H9 (cell line): ENCODE results near the gene ISL1. TPM values are rescaled to one million over a fixed set of nuclear protein-coding genes. Genes with fewer than 3 reads are reported as not detected.

ENCODE experiments used
- DNase-seq: peaks from one replicate; pipeline ENCODE4 v3.0.0-alpha.2; 2017
- H2AFZ ChIP-seq: one replicate; pipeline ENCODE4 v1.6.1; 2013; ENCODE audit warnings: mild to moderate bottlenecking, low read length, control low read depth, moderate library complexity
- H2AK5ac ChIP-seq: 2 replicates; pipeline ENCODE4 v1.6.1; 2013; ENCODE audit warnings: low read length, control low read depth, mixed read lengths; ENCODE audit not compliant: insufficient read length
- H2BK120ac ChIP-seq: one replicate; pipeline ENCODE4 v1.6.1; 2013; ENCODE audit warnings: low read depth, mild to moderate bottlenecking, low read length, control low read depth, inconsistent platforms; ENCODE audit not compliant: poor library complexity, severe bottlenecking
- H2BK12ac ChIP-seq: 2 replicates; pipeline ENCODE4 v1.6.1; 2013; ENCODE audit warnings: low read length, control low read depth, mixed read lengths, low read depth; ENCODE audit not compliant: insufficient read length
- H2BK15ac ChIP-seq: 2 replicates; pipeline ENCODE4 v1.6.1; 2013; ENCODE audit warnings: low read depth, low read length, control low read depth
- H2BK20ac ChIP-seq: one replicate; pipeline ENCODE4 v1.6.1; 2013; ENCODE audit warnings: low read depth, mild to moderate bottlenecking, low read length, control low read depth, inconsistent platforms; ENCODE audit not compliant: poor library complexity, severe bottlenecking
- H2BK5ac ChIP-seq: 2 replicates; pipeline ENCODE4 v1.6.1; 2013; ENCODE audit warnings: low read length, control low read depth, mixed read lengths; ENCODE audit not compliant: insufficient read length
- H3K14ac ChIP-seq: 2 replicates; pipeline ENCODE4 v1.6.1; 2013; ENCODE audit warnings: low read length, control low read depth; ENCODE audit not compliant: insufficient read depth
- H3K18ac ChIP-seq: 2 replicates; pipeline ENCODE4 v1.6.1; 2013; ENCODE audit warnings: low read depth, mild to moderate bottlenecking, mixed read lengths, low read length, control low read depth; ENCODE audit not compliant: insufficient read length
- H3K23ac ChIP-seq: 2 replicates; pipeline ENCODE4 v1.6.1; 2013; ENCODE audit warnings: low read length, control low read depth, mixed read lengths, low read depth; ENCODE audit not compliant: insufficient read length
- H3K23me2 ChIP-seq: 2 replicates; pipeline ENCODE4 v1.6.1; 2013; ENCODE audit warnings: low read depth, mild to moderate bottlenecking, mixed read lengths, low read length, control low read depth; ENCODE audit not compliant: insufficient read length, poor library complexity, severe bottlenecking
- H3K27ac ChIP-seq: 2 replicates; pipeline ENCODE4 v1.5.1; 2013; ENCODE audit warnings: low read length, control low read depth, mixed read lengths, low read depth; ENCODE audit not compliant: insufficient read length
- H3K27me3 ChIP-seq: 2 replicates; pipeline ENCODE4 v1.6.1; 2013; ENCODE audit warnings: low read length, control low read depth, inconsistent platforms; ENCODE audit not compliant: insufficient read depth
- H3K4ac ChIP-seq: 2 replicates; pipeline ENCODE4 v1.6.1; 2013; ENCODE audit warnings: low read depth, mild to moderate bottlenecking, control low read depth, inconsistent platforms, low read length, moderate library complexity
- H3K4me1 ChIP-seq: 2 replicates; pipeline ENCODE4 v1.6.1; 2013; ENCODE audit warnings: low read length, control low read depth, inconsistent platforms; ENCODE audit not compliant: insufficient read depth
- H3K4me2 ChIP-seq: 2 replicates; pipeline ENCODE4 v1.6.1; 2013; ENCODE audit warnings: low read length, control low read depth, mixed read lengths; ENCODE audit not compliant: insufficient read length, insufficient read depth
- H3K56ac ChIP-seq: 2 replicates; pipeline ENCODE4 v1.6.1; 2013; ENCODE audit warnings: low read depth, mild to moderate bottlenecking, mixed read lengths, low read length, control low read depth; ENCODE audit not compliant: insufficient read length
- H3K79me1 ChIP-seq: 2 replicates; pipeline ENCODE4 v1.6.1; 2013; ENCODE audit warnings: low read depth, mild to moderate bottlenecking, moderate library complexity, low read length, control low read depth, inconsistent platforms; ENCODE audit not compliant: insufficient read depth, poor library complexity, severe bottlenecking
- H3K79me2 ChIP-seq: 2 replicates; pipeline ENCODE4 v1.6.1; 2013; ENCODE audit warnings: low read length, control low read depth, inconsistent platforms; ENCODE audit not compliant: insufficient read depth
- H3K9ac ChIP-seq: 2 replicates; pipeline ENCODE4 v1.6.1; 2013; ENCODE audit warnings: low read length, control low read depth, mixed read lengths; ENCODE audit not compliant: insufficient read length; ENCODE audit errors: extremely low read depth
- H3K9me3 ChIP-seq: one replicate; pipeline ENCODE4 v1.6.1; 2013; ENCODE audit warnings: low read depth, low read length, inconsistent platforms; ENCODE audit not compliant: control insufficient read depth
- H3T11ph ChIP-seq: one replicate; pipeline ENCODE4 v1.6.1; 2013; ENCODE audit warnings: mild to moderate bottlenecking, low read length, control low read depth, inconsistent platforms
- H4K20me1 ChIP-seq: one replicate; pipeline ENCODE4 v1.6.1; 2013; ENCODE audit not compliant: control insufficient read depth, insufficient read length, insufficient read depth
- H4K5ac ChIP-seq: 2 replicates; pipeline ENCODE4 v1.6.1; 2013; ENCODE audit warnings: low read depth, mild to moderate bottlenecking, mixed read lengths, low read length, control low read depth; ENCODE audit not compliant: insufficient read length
- H4K8ac ChIP-seq: replicated peaks from 2 replicates; pipeline ENCODE4 v1.6.1; 2013; ENCODE audit warnings: low read length, control low read depth, mixed read lengths, low read depth; ENCODE audit not compliant: insufficient read length
- H4K91ac ChIP-seq: 2 replicates; pipeline ENCODE4 v1.6.1; 2013; ENCODE audit warnings: low read depth, mild to moderate bottlenecking, moderate library complexity, mixed read lengths, low read length, control low read depth; ENCODE audit not compliant: insufficient read length
- H3K27ac Mint-ChIP-seq, 3 experiments: 2 replicates in 2 of 3; 3 replicates in 1 of 3; pipeline ENCODE4 v1.8.0; 2020 to 2021; ENCODE audit warnings: mixed read lengths in 3 of 3, mild to moderate bottlenecking in 1 of 3, moderate library complexity in 1 of 3
- H3K27me3 Mint-ChIP-seq: 2 replicates; pipeline ENCODE4 v1.8.0; 2021; ENCODE audit warnings: low read depth, mild to moderate bottlenecking, moderate library complexity, mixed read lengths
- H3K36me3 Mint-ChIP-seq, 3 experiments: 2 replicates in 2 of 3; 3 replicates in 1 of 3; pipeline ENCODE4 v1.8.0; 2020 to 2021; ENCODE audit warnings: low read depth in 3 of 3, mixed read lengths in 3 of 3; ENCODE audit not compliant: insufficient read depth in 1 of 3
- H3K4me1 Mint-ChIP-seq, 2 experiments: 2 replicates each; pipeline ENCODE4 v1.8.0; 2020; ENCODE audit warnings: mixed read lengths in 2 of 2
- H3K4me3 Mint-ChIP-seq, 2 experiments: 2 replicates in 1 of 2; 3 replicates in 1 of 2; pipeline ENCODE4 v1.8.0; 2020 to 2021; ENCODE audit warnings: mild to moderate bottlenecking in 2 of 2, mixed read lengths in 2 of 2, moderate library complexity in 1 of 2
- H3K9me3 Mint-ChIP-seq, 2 experiments: 2 replicates in 1 of 2; 3 replicates in 1 of 2; pipeline ENCODE4 v1.8.0; 2020; ENCODE audit warnings: mild to moderate bottlenecking in 2 of 2, mixed read lengths in 2 of 2, moderate library complexity in 1 of 2
- WGBS: extraction: QIAGEN DNeasy Blood & Tissue Kit; methylation state at CpG from one replicate; pipeline ENCODE4 v1.1.7; 2013; ENCODE audit warnings: missing lambda C conversion rate, low lambda C conversion rate, mixed read lengths; ENCODE audit not compliant: insufficient read length; ENCODE audit errors: extremely low coverage; 5-methylcytosine and 5-hydroxymethylcytosine counted together
- total RNA-seq: library from RNA; stranded (reverse); gene quantifications from 2 replicates; pipeline ENCODE4 v1.2.1, GENCODE V29; 2021
- TF ChIP-seq, protein P1 (sequence below): fragments of 200-600 bp; sonication (generic); conservative IDR thresholded peaks from 3 replicates; pipeline ENCODE4 v1.8.0; 2021; ENCODE audit warnings: antibody characterized with exemption, mild to moderate bottlenecking

ISL1 gene
- total RNA-seq, 1 experiment from 2014 or later, result not detected

DNA sequence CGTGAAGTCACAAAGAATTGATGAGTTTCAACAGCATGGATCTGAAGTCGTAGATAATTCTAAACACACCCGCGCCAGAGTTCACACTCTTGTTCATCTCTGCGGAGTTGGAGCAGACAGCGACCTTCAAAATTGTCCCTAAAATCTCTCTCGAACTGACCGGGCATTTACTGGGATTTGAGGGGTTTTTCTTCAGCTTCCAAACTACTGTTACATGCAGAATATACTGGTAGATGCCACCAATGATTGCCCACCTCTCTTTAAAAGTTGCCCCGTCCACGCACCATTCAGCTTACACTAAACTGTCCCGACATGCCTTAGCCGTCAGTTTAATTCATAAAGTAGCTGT is 5.2 kb upstream of the ISL1 start:
- no peaks in the 10 kb centered on the region for H4K20me1 ChIP-seq
- Mint-ChIP-seq H3K36me3 (no peaks in the 10 kb centered on the region; a peak in 1 of 7 replicates), H3K4me1 (peaks cover 47 to 65% of the 10 kb centered on the region in 2 experiments), H3K27me3 (peaks cover 99% of the 10 kb centered on the region), H3K4me3 (peak overlapping the region; percentile 61 to 78), H3K9me3 (peaks cover 0 to 5% of the 10 kb centered on the region in 2 experiments; a peak in 2 of 5 replicates), H3K27ac (no peak overlapping the region; a peak in 1 of 7 replicates)
- H2BK12ac ChIP-seq, result no peak overlapping the region
- no peak overlapping the region for H3K27ac ChIP-seq
- no peak overlapping the region for H4K8ac ChIP-seq
- no peak overlapping the region for H2BK120ac ChIP-seq
- no peak overlapping the region for H3K56ac ChIP-seq
- DNase-seq, result no peak
- no peaks in the 10 kb centered on the region for H3K79me1 ChIP-seq
- no peaks in the 10 kb centered on the region for H3K79me2 ChIP-seq
- no peak overlapping the region for H2BK5ac ChIP-seq
- H4K91ac ChIP-seq, result no peak overlapping the region
- H3K9me3 ChIP-seq, result no peaks in the 10 kb centered on the region
- no peak overlapping the region for H3K23ac ChIP-seq
- no peak overlapping the region for H2AFZ ChIP-seq
- H3K23me2 ChIP-seq, result peaks cover 28% of the 10 kb centered on the region
- no peak overlapping the region for H3K18ac ChIP-seq
- no peak overlapping the region for H3K4ac ChIP-seq
- H2AK5ac ChIP-seq, result no peak overlapping the region
- H4K5ac ChIP-seq, result no peak overlapping the region
- no peak overlapping the region for H3T11ph ChIP-seq
- TF ChIP-seq, protein P1, sequence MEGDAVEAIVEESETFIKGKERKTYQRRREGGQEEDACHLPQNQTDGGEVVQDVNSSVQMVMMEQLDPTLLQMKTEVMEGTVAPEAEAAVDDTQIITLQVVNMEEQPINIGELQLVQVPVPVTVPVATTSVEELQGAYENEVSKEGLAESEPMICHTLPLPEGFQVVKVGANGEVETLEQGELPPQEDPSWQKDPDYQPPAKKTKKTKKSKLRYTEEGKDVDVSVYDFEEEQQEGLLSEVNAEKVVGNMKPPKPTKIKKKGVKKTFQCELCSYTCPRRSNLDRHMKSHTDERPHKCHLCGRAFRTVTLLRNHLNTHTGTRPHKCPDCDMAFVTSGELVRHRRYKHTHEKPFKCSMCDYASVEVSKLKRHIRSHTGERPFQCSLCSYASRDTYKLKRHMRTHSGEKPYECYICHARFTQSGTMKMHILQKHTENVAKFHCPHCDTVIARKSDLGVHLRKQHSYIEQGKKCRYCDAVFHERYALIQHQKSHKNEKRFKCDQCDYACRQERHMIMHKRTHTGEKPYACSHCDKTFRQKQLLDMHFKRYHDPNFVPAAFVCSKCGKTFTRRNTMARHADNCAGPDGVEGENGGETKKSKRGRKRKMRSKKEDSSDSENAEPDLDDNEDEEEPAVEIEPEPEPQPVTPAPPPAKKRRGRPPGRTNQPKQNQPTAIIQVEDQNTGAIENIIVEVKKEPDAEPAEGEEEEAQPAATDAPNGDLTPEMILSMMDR, result no peak
- H2BK15ac ChIP-seq, result no peak overlapping the region
- no peak overlapping the region; the same call in 1 of the 2 replicates for H3K14ac ChIP-seq
- no peak overlapping the region for H2BK20ac ChIP-seq
- H3K9ac ChIP-seq, result no peak overlapping the region
- WGBS, result no CpG with 5 or more reads among the region's 12 CpGs
- H3K27me3 ChIP-seq, result peaks cover 64% of the 10 kb centered on the region
- H3K4me1 ChIP-seq, result peaks cover 8% of the 10 kb centered on the region; the same call in 1 of the 2 replicates
- peak overlapping the region; percentile 80 for H3K4me2 ChIP-seq
